ENCODE measurements around the gene CLDN34. TPM values are rescaled to one million over a fixed set of nuclear protein-coding genes. Genes with fewer than 3 reads are reported as not detected.

CLDN34 gene
- total RNA-seq, 2 experiments from 2014 or later = not detected

DNA sequence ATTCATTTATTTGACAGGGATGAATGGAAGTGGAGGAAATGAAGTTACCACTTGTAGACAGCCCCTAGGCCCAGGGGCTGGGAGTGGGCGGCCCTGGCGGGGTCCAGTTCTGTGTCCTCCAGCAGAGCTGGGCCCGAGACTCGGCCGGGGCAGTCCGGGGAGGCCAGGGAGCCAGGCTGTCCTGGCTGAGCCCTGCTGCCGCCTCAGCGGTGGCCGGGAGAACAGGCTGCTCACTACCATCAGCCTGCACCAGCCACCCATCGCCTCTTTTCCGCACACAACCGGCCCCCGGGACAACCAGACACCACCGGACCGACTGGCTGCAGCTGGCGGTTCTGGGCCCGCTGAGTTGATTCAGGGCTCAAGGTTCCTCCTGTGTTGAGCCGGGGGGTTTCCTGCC lies 25.6 kb downstream of the CLDN34 start:
- Mint-ChIP-seq H3K36me3 (no peaks in the 10 kb centered on the region), H3K27me3 (peaks cover 4% of the 10 kb centered on the region), H3K27ac (no peak overlapping the region), H3K4me1 (peaks cover 4% of the 10 kb centered on the region), H3K9me3 (no peaks in the 10 kb centered on the region), H3K4me3 (no peak overlapping the region)
- POLR2A ChIA-PET = no interaction called here
- DNase-seq (no peak), ATAC-seq (ENCODE audit: low read depth) (no peak)

DNA sequence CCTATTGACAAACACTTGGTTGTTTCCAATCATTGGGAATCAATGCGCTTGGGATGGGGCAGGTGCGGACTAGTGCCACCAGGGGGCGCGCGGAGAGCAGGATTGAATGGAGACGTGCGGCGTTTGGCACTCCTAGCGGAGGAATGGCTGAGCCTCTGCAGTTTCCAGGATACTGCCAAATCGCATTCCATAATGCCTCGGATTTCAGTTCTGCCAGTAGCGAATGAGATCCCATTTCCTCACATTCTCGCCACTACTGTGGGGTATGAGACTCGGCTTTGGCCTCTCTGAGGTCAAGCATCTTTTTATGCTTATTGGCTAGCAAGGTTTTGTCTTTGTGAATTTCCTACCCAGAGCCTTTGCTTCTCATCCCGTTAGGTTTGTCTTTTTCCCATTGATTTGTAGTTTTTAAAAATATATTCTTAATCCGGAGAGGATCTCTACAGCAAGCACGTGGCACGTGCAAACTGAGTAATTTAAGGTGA lies 28.7 kb downstream of the CLDN34 start:
- Mint-ChIP-seq H3K4me3 (no peak overlapping the region), H3K27ac (no peak overlapping the region)
- POLR2A ChIA-PET = no interaction called here

DNA sequence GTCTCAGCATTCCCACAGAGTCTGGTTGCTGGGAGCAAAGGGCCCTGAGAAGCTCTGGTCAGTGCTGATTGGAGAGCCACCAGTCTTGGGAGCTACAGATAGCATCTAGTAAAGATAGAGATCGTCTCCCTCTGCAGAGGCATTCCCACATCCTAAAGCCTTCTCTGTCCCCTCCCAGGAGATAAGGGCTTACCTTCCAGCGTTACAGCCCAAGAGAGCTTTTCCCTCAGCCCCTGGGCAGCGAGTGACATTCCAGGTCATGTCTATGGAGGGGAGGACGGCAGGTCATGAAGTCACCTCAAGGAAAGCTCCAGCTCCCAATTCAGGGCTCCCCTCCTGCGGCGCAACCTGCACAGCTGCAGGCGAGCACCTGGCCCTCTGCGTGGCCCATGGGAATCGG lies 29.9 kb downstream of the CLDN34 start:
- Mint-ChIP-seq H3K36me3 (no peaks in the 10 kb centered on the region), H3K4me3 (no peak overlapping the region), H3K4me1 (peaks cover 5% of the 10 kb centered on the region), H3K27me3 (no peaks in the 10 kb centered on the region), H3K9me3 (no peaks in the 10 kb centered on the region), H3K27ac (no peak overlapping the region)
- no peak for ATAC-seq (ENCODE audit: low read depth)
- DNase-seq = no peak
- POLR2A ChIA-PET = no interaction called here

More for the DNA sequence above, 28.7 kb downstream of the CLDN34 start:
- Mint-ChIP-seq H3K27me3 (no peaks in the 10 kb centered on the region), H3K9me3 (no peaks in the 10 kb centered on the region), H3K36me3 (no peaks in the 10 kb centered on the region), H3K4me1 (peaks cover 5% of the 10 kb centered on the region)
- peak; percentile 74 for DNase-seq
- ATAC-seq (ENCODE audit: low read depth) = peak; percentile 36

DNA sequence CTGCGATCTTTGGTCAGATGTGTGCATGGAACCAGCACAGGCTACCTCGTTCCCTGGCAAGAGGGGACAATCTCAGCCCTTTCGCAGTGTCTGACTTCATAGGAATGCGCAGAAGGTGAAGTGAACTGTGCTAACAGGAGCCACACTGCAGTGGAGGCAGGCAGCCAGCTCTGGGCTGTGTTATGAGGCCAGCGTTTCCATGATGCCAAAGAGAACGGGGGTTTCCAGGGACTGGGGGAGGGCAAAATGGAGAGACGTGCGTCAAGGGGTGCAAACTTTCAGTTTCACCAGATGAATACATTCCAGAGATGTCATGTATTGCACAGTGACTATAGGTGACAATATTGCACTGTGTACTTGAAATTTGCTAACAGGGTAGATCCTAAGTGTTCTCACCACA lies 30.4 kb downstream of the CLDN34 start:
- Mint-ChIP-seq H3K9me3 (no peaks in the 10 kb centered on the region), H3K36me3 (no peaks in the 10 kb centered on the region), H3K4me3 (no peak overlapping the region), H3K4me1 (peaks cover 5% of the 10 kb centered on the region), H3K27ac (no peak overlapping the region), H3K27me3 (no peaks in the 10 kb centered on the region)
- POLR2A ChIA-PET = no interaction called here
- DNase-seq (no peak), ATAC-seq (ENCODE audit: low read depth) (no peak)

DNA sequence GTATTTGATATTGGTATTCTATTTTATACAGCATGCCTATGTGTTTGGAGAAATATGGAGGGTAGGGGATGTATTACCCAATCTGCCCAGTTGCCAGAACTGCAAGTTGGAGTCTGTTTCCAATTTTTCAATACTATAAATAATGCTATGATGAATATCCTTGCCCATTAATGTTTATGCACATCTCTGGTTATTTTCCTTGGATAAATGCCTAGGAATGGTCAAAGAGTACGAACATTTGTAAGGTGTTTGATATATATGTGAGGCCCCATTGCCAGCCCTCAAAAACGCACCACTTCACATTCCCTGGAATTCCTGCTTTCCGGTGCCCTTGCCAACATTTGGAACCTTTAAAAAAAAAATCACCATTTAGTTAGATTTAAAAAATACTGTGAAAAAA lies 34.3 kb downstream of the CLDN34 start:
- Mint-ChIP-seq H3K36me3 (no peaks in the 10 kb centered on the region), H3K27me3 (peaks cover 5% of the 10 kb centered on the region), H3K4me1 (peaks cover 11% of the 10 kb centered on the region), H3K27ac (no peak overlapping the region), H3K4me3 (no peak overlapping the region), H3K9me3 (no peaks in the 10 kb centered on the region)
- POLR2A ChIA-PET = no interaction called here
- DNase-seq (no peak), ATAC-seq (ENCODE audit: low read depth) (no peak)

DNA sequence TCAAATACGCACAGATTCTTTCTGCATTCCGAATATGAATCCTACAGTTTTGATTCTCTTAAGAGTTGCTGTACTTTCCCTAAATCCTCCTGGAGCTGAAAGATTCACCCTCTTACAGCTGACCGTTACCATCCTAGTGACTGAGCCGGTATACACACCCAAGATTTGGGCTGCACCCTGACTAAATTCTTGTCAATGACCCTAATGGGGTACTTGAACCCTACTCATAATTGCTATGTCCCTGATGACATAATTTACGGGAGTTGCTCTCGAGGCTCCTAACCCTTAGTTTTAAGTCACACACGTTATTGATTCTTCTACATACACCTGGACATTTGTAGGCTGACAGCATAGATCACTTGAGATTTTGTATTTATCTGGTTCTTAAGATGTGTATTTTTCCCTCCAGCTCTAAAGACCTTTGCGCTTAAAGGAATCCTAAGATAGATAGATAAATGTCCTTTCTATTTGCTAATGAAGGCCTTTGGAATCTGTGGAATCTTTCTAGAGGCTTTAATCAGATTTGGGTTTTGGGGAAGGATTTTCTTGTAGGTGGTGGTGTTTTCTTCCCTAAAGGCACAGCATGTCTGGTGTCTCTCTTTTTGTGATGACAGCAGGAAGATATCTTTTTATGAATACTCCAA lies 37.8 kb downstream of the CLDN34 start:
- H3K27me3 Mint-ChIP-seq = peaks cover 5% of the 10 kb centered on the region
- no peaks in the 10 kb centered on the region for H3K9me3 Mint-ChIP-seq
- H3K4me1 Mint-ChIP-seq = peaks cover 9% of the 10 kb centered on the region
- H3K27ac Mint-ChIP-seq = no peak overlapping the region
- DNase-seq (no peak), ATAC-seq (ENCODE audit: low read depth) (no peak)
- POLR2A ChIA-PET = no interaction called here
- H3K36me3 Mint-ChIP-seq = no peaks in the 10 kb centered on the region
- H3K4me3 Mint-ChIP-seq = no peak overlapping the region

DNA sequence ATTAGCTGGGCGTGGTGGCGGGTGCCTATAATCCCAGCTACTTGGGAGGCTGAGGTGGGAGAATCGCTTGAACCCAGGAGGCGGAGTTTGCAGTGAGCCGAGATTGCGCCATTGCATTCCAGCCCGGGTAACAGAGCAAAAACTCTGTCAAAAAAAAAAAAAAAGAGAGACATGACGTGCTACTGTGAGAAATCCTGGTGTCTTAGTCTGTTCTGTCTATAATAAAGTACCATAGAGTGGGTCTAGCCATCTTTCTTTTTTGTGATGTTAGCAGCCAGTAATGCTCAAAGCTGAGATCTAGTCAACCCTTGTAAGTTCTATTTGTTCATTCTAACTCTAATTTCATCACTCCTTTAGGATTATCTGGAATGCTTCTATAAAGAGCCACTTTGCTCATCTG lies 38.9 kb downstream of the CLDN34 start:
- Mint-ChIP-seq H3K4me1 (peaks cover 13% of the 10 kb centered on the region), H3K9me3 (no peaks in the 10 kb centered on the region), H3K27ac (no peak overlapping the region), H3K4me3 (no peak overlapping the region), H3K27me3 (peaks cover 5% of the 10 kb centered on the region), H3K36me3 (no peaks in the 10 kb centered on the region)
- DNase-seq = no peak
- POLR2A ChIA-PET = no interaction called here
- ATAC-seq (ENCODE audit: low read depth) = no peak

DNA sequence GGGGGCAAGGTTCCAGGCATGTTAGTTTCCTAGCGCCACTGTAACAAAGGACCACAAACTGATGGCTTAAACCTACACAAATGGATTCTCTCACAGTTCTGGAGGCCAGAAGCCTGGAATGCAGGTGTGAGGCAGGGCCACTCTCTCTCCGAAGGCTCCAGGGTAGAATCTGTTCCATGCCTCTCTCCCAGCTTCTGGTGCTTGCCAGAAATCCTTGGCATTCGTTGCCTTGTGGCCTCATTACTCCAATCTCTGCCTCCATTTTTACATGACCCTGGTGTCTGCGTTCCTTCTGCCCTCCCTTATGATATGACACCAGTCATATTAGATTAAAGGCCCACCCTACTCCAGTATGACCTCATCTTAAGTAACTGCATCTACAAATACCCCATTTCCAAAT lies 39.6 kb downstream of the CLDN34 start:
- Mint-ChIP-seq H3K4me1 (peaks cover 20% of the 10 kb centered on the region), H3K36me3 (no peaks in the 10 kb centered on the region), H3K27me3 (peaks cover 5% of the 10 kb centered on the region), H3K27ac (no peak overlapping the region), H3K9me3 (no peaks in the 10 kb centered on the region), H3K4me3 (no peak overlapping the region)
- DNase-seq (no peak), ATAC-seq (ENCODE audit: low read depth) (no peak)
- POLR2A ChIA-PET = no interaction called here

DNA sequence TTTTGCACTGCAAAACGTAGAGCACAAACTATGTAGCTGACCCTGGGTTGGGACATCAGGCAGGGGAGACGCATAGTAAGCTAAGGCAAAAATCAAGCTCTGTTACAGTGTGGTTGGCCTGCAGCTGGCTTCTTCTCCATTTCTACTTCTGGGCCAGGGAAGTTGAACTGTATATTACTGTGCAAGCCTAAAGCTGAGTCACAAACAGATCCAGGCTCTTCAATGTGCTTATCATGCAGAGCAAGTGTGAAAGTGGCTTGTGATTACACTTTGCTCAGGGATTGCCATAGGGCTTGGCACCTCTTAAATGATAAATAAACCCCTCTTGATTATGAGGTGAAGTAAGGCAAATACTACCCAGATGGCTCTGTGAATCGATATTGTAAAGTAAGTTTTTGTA lies 40.5 kb downstream of the CLDN34 start:
- Mint-ChIP-seq H3K27ac (no peak overlapping the region), H3K27me3 (peaks cover 5% of the 10 kb centered on the region), H3K4me1 (peaks cover 23% of the 10 kb centered on the region), H3K4me3 (no peak overlapping the region), H3K9me3 (no peaks in the 10 kb centered on the region), H3K36me3 (no peaks in the 10 kb centered on the region)
- POLR2A ChIA-PET = no interaction called here
- no peak for DNase-seq
- ATAC-seq (ENCODE audit: low read depth) = no peak

DNA sequence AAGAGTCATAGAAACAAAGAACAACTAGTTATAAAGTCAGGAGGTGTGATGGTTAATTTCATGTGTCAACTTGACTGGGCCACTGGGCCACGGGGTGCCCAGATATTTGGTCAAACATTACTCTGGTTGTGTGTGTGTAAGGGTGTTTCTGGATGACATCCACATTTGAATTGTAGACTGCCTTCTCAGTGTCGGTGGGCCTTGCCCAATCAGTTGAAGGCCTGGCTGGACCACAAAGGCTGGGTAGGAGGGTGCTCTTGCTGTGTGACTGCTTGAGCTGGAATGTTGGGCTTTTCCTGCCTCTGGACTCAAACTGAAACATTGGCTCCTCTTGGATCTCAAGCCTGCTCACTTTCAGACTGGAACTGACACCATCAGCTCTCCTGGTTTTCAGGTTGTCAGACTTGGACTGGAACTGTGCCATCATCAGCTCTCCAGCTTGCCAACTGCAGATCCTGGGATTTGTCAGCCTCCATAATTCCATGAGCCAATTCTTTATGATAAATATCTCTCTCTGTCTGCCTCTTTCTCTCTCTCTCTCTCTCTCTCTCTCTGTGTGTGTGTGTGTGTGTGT lies 41.4 kb downstream of the CLDN34 start:
- POLR2A ChIA-PET = no interaction called here
- peaks cover 10% of the 10 kb centered on the region for H3K27me3 Mint-ChIP-seq
- no peaks in the 10 kb centered on the region for H3K36me3 Mint-ChIP-seq
- H3K27ac Mint-ChIP-seq = no peak overlapping the region
- no peak for ATAC-seq (ENCODE audit: low read depth)
- peaks cover 25% of the 10 kb centered on the region for H3K4me1 Mint-ChIP-seq
- H3K4me3 Mint-ChIP-seq = no peak overlapping the region
- H3K9me3 Mint-ChIP-seq = no peaks in the 10 kb centered on the region
- no peak for DNase-seq

DNA sequence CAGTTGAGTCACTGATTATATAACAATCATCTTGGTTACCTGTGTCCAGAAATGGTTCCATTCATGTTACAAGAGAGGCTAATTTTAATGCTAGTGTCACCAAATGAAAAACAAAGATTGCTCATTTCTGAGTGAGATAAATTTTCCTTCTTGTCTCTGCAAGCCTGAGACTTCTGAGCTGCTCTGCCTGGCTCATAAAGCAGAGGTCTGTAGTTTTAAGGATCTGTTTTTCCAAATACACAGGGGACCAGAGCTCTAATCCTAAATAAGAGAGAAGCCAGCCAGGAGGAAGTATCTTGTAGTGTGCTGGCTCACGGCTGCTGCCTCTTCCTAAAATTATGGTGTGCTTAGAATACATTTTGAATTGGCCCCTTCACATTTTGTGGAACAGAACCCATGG lies 42.6 kb downstream of the CLDN34 start:
- Mint-ChIP-seq H3K4me3 (no peak overlapping the region), H3K27ac (no peak overlapping the region), H3K36me3 (no peaks in the 10 kb centered on the region), H3K27me3 (peaks cover 16% of the 10 kb centered on the region), H3K4me1 (peaks cover 20% of the 10 kb centered on the region), H3K9me3 (no peaks in the 10 kb centered on the region)
- POLR2A ChIA-PET = no interaction called here
- ATAC-seq (ENCODE audit: low read depth) = no peak
- no peak for DNase-seq

DNA sequence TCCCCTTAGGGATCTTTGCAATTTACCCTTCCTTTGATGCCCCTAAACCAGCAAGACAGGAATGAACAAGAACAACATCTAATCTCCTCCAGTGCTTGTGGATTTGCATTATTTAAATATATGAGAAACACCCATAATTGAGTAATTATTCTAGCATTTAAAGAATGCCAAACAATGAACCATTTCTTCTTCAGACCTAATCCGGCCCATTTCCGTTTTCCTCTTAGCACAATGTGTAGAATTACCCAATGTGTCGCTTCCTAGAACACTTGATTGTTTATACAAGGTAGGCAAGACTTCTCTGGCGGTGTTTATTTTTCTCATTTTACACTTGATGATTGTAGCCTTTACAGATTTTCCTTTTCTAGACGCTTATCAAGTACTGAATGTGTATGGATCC lies 43.5 kb downstream of the CLDN34 start:
- no peak overlapping the region for H3K27ac Mint-ChIP-seq
- peaks cover 20% of the 10 kb centered on the region for H3K4me1 Mint-ChIP-seq
- H3K27me3 Mint-ChIP-seq = peaks cover 11% of the 10 kb centered on the region
- ATAC-seq (ENCODE audit: low read depth) (no peak), DNase-seq (no peak)
- H3K36me3 Mint-ChIP-seq = no peaks in the 10 kb centered on the region
- H3K9me3 Mint-ChIP-seq = no peaks in the 10 kb centered on the region
- no peak overlapping the region for H3K4me3 Mint-ChIP-seq
- POLR2A ChIA-PET = no interaction called here

DNA sequence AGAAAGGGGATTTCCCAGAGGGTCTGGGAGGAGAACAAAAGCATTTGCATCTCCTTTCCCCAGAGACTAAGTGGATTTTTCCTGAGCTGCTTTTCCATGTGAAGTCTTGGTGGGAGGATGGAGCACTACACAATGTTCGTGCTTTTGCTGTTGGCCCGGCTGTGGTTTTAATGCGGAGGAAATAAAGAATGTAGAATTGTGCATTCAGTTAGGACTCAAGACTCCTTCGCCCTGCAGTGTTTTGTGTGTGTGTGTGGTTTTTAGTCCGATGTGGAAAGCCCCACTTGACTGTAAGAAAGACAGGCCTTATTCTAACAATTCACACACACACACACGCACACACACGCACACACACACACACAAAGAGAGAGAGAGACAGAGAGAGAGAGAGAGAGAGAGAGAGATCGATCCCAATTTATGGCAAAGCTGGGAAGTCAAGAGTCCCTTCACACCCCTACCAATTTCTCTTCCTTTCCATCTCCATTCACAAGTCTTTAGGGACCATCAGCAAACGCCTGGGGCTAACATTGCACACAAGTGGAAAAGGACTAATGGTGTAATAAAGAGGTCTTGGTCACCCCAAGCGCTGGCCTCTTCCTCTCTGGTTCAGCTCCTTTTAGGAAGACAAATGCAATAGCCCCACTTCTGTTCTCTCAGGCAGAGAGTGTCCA lies 44.2 kb downstream of the CLDN34 start:
- DNase-seq = no peak
- H3K9me3 Mint-ChIP-seq = no peaks in the 10 kb centered on the region
- H3K27ac Mint-ChIP-seq = peak overlapping the region; percentile 37
- ATAC-seq (ENCODE audit: low read depth) = no peak
- no peaks in the 10 kb centered on the region for H3K36me3 Mint-ChIP-seq
- POLR2A ChIA-PET = interaction anchor here (1.9 to 2.2 kb wide), 2 partner anchors 12 to 99 kb away, joined by 4 to 7 read pairs; no protein-coding TSS in a partner anchor
- peak overlapping the region; percentile 43 for H3K4me3 Mint-ChIP-seq
- H3K4me1 Mint-ChIP-seq = peaks cover 20% of the 10 kb centered on the region
- H3K27me3 Mint-ChIP-seq = peaks cover 11% of the 10 kb centered on the region

DNA sequence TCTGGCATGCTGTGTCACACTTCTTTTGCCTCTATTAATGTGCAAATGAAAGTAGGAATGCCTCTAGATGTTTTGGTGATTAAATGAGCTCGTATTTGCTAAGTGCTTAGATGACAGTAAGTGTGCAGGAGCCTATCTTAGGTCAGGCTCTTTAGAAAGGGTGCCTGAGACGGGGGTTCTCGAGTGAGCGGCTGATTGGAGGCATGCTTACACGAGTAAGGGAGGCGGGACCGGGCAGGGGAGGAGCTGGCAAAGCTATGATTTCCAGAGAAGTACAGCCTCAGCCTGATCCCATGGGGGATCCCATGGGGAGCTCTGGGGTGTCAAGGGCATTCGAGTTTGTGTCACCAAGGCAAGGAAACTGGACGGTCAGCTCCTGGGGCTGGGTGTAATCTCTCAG lies 44.8 kb downstream of the CLDN34 start:
- DNase-seq (no peak), ATAC-seq (ENCODE audit: low read depth) (no peak)
- peaks cover 20% of the 10 kb centered on the region for H3K4me1 Mint-ChIP-seq
- H3K27me3 Mint-ChIP-seq = peaks cover 11% of the 10 kb centered on the region
- H3K9me3 Mint-ChIP-seq = no peaks in the 10 kb centered on the region
- H3K27ac Mint-ChIP-seq = no peak overlapping the region
- H3K36me3 Mint-ChIP-seq = peaks cover 3% of the 10 kb centered on the region
- POLR2A ChIA-PET = interaction anchor here (1.9 to 2.2 kb wide), 2 partner anchors 11 to 99 kb away, joined by 4 to 7 read pairs; no protein-coding TSS in a partner anchor
- H3K4me3 Mint-ChIP-seq = no peak overlapping the region

All from activated naive CD8-positive, alpha-beta T cell treated with anti-CD3 and anti-CD28 coated beads, Interleukin-2, amount 10 ng/mL, durations not matched to agents 7 days and 5 days (primary cell).